Type B pancreatic cell (in vitro differentiated cells): ENCODE results near the gene CHFR. TPM values are rescaled to one million over a fixed set of nuclear protein-coding genes. Genes with fewer than 3 reads are reported as not detected.
"Not testable (repeated sequence)": the region's sequence is repeated elsewhere in the genome, so short reads cannot be mapped to it uniquely, and the experiment has no call there.

ENCODE experiments used
- DNase-seq: peaks from one replicate; pipeline ENCODE4 v3.0.0; 2021; ENCODE audit warnings: mixed read lengths; ENCODE audit not compliant: unreplicated experiment; ENCODE audit errors: extremely low spot score
- H3K27ac Mint-ChIP-seq: 2 replicates; pipeline ENCODE4 v1.8.0; 2021; ENCODE audit warnings: mild to moderate bottlenecking, mixed read lengths
- H3K27me3 Mint-ChIP-seq: 2 replicates; pipeline ENCODE4 v1.8.0; 2021; ENCODE audit warnings: mixed read lengths
- H3K36me3 Mint-ChIP-seq: 2 replicates; pipeline ENCODE4 v1.8.0; 2021; ENCODE audit warnings: mixed read lengths
- H3K4me1 Mint-ChIP-seq: one replicate; pipeline ENCODE4 v1.8.0; 2021; ENCODE audit warnings: mixed read lengths; ENCODE audit not compliant: unreplicated experiment
- H3K4me3 Mint-ChIP-seq: 2 replicates; pipeline ENCODE4 v1.8.0; 2021; ENCODE audit warnings: mild to moderate bottlenecking, mixed read lengths
- H3K9me3 Mint-ChIP-seq: 2 replicates; pipeline ENCODE4 v1.8.0; 2021; ENCODE audit warnings: mixed read lengths
- long read RNA-seq: library from polyadenylated mRNA; unstranded; transcript quantifications from one replicate; pipeline ENCODE4 v2.0.0, GENCODE V29; 2020
- total RNA-seq: library from RNA; stranded (reverse); gene quantifications from 2 replicates; pipeline ENCODE4 v1.2.1, GENCODE V29; 2021; ENCODE audit warnings: low replicate concordance
- TF ChIP-seq, protein P1 (sequence below): fragments of 200-600 bp; sonication (generic); conservative IDR thresholded peaks from 2 replicates; pipeline ENCODE4 v1.5.0; 2021; ENCODE audit warnings: antibody characterized with exemption, mild to moderate bottlenecking

The CHFR gene, protein sequence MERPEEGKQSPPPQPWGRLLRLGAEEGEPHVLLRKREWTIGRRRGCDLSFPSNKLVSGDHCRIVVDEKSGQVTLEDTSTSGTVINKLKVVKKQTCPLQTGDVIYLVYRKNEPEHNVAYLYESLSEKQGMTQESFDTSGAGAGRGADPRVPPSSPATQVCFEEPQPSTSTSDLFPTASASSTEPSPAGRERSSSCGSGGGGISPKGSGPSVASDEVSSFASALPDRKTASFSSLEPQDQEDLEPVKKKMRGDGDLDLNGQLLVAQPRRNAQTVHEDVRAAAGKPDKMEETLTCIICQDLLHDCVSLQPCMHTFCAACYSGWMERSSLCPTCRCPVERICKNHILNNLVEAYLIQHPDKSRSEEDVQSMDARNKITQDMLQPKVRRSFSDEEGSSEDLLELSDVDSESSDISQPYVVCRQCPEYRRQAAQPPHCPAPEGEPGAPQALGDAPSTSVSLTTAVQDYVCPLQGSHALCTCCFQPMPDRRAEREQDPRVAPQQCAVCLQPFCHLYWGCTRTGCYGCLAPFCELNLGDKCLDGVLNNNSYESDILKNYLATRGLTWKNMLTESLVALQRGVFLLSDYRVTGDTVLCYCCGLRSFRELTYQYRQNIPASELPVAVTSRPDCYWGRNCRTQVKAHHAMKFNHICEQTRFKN
- total RNA-seq = 37.1 and 43.7 TPM in 2 replicates
- long read RNA-seq, transcript CHFR-205 (18 exons, 3,250 nt) = major isoform, 12 of 60 reads
- long read RNA-seq, partial matches to known transcripts = 21 of 60 reads
- long read RNA-seq, other reads (novel, unspliced or antisense) = 26 of 60 reads

- Mint-ChIP-seq H3K36me3 (peaks cover 13% of the 10 kb centered on the region), H3K4me3 (peak within 1 kb of the TSS; percentile 99), H3K27me3 (peaks cover 23% of the 10 kb centered on the region), H3K9me3 (no peaks in the 10 kb centered on the region), H3K27ac (peak within 1 kb of the TSS; percentile 100), H3K4me1 (peaks cover 5% of the 10 kb centered on the region)
- TF ChIP-seq, protein P1, sequence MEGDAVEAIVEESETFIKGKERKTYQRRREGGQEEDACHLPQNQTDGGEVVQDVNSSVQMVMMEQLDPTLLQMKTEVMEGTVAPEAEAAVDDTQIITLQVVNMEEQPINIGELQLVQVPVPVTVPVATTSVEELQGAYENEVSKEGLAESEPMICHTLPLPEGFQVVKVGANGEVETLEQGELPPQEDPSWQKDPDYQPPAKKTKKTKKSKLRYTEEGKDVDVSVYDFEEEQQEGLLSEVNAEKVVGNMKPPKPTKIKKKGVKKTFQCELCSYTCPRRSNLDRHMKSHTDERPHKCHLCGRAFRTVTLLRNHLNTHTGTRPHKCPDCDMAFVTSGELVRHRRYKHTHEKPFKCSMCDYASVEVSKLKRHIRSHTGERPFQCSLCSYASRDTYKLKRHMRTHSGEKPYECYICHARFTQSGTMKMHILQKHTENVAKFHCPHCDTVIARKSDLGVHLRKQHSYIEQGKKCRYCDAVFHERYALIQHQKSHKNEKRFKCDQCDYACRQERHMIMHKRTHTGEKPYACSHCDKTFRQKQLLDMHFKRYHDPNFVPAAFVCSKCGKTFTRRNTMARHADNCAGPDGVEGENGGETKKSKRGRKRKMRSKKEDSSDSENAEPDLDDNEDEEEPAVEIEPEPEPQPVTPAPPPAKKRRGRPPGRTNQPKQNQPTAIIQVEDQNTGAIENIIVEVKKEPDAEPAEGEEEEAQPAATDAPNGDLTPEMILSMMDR = no peak
- peak; percentile 95 for DNase-seq
Observed at GRCh38 chr12:132887513-132888351, at the start of gene CHFR. Gene CHFR, minus strand, starts transcription at chr12:132887605. Its CDS starts 277 bp downstream, at chr12:132887328.

GRCh38 chr12:132936921-132937320, 49.5 kb upstream of the CHFR start:
- not testable (repeated sequence) for H3K4me3 Mint-ChIP-seq, DNase-seq, H3K27me3 Mint-ChIP-seq, H3K4me1 Mint-ChIP-seq, H3K27ac Mint-ChIP-seq
- H3K36me3 Mint-ChIP-seq = peaks cover 59% of the 10 kb centered on the region
- peaks cover 13% of the 10 kb centered on the region for H3K9me3 Mint-ChIP-seq

- no peaks in the 10 kb centered on the region for H3K4me1 Mint-ChIP-seq
- H3K4me3 Mint-ChIP-seq = no peak overlapping the region
- H3K27me3 Mint-ChIP-seq = no peaks in the 10 kb centered on the region
- H3K27ac Mint-ChIP-seq = no peak overlapping the region
- TF ChIP-seq, protein P1 = no peak
- no peak for DNase-seq
- peaks cover 14% of the 10 kb centered on the region for H3K9me3 Mint-ChIP-seq
- peaks cover 58% of the 10 kb centered on the region for H3K36me3 Mint-ChIP-seq
Observed at GRCh38 chr12:132936163-132936562, 48.8 kb upstream of the CHFR start.

DNA sequence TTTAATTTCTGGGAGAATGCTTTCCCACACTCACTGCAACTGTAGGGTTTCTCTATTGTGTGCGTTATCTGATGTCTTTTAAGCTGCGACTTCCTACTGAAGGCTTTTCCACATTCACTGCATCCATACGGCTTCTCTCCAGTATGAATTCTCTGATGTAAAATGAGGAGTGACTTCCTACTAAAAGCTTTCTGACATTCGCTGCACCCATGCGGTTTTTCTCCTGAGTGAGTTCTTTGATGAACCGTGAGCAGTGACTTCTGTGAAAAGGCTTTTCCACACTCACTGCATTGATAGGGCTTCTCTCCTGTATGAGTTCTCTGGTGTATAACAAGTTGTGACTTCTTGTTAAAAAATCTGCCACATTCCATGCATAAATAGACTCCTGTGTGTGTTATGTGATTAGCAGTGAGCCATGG, 39.0 kb upstream of the CHFR start:
- no peak overlapping the region for H3K27ac Mint-ChIP-seq
- no peak overlapping the region for H3K4me3 Mint-ChIP-seq
- H3K36me3 Mint-ChIP-seq = peaks cover 69% of the 10 kb centered on the region
- no peaks in the 10 kb centered on the region for H3K27me3 Mint-ChIP-seq
- no peak for DNase-seq
- H3K9me3 Mint-ChIP-seq = peaks cover 46% of the 10 kb centered on the region
- TF ChIP-seq, protein P1 = no peak
- H3K4me1 Mint-ChIP-seq = no peaks in the 10 kb centered on the region

DNA sequence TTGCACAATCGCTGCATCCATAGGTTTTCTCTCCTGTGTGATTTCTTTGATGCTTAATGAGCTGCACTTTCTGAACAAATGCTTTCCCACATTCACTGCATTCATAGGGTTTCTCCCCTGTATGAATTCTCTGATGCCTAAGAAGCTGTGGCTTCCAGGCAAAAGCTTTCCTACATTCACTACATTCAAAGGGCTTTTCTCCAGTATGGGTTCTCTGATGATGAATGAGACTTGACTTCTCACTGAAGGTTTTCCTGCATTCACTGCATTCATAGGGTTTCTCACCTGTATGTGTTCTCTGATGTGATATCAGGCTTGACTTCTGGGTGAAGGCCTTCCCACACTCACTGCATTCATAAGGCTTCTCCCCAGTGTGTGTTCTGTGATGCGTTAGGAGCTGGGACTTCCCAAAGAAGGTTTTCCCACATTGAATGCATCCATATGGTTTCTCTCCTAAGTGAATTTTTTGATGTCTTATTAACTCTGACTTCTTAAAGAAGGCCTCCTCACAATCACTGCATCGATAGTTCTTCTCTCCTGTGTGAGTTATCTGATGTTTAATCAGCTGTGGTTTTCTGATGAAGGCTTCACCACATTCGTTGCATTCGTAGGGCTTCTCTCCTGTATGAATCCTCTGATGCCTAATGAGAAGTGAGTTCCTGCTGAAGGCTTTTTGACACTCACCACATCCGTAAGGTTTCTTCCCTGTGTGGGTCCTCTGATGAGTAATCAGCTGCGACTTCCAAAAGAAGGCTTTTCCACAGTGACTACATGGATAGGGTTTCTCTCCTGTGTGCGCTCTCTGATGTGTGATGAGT, 38.4 kb upstream of the CHFR start:
- Mint-ChIP-seq H3K9me3 (peaks cover 43% of the 10 kb centered on the region), H3K36me3 (peaks cover 67% of the 10 kb centered on the region), H3K4me1 (no peaks in the 10 kb centered on the region), H3K4me3 (no peak overlapping the region), H3K27me3 (no peaks in the 10 kb centered on the region), H3K27ac (no peak overlapping the region)
- TF ChIP-seq, protein P1 = no peak
- no peak for DNase-seq
